LHCN-M2 (cell line): ENCODE data around the gene PCBP3. TPM values are rescaled to one million over a fixed set of nuclear protein-coding genes. Genes with fewer than 3 reads are reported as not detected.
"Not testable (repeated sequence)": the region's sequence is repeated elsewhere in the genome, so short reads cannot be mapped to it uniquely, and the experiment has no call there.

ENCODE experiments used
- DNase-seq: peaks from one replicate; pipeline ENCODE4 v3.0.0-alpha.2; 2012; ENCODE audit warnings: low read depth
- total RNA-seq: library from RNA; depleted of rRNA; stranded (reverse); fragments of >200 nt; gene quantifications from 2 replicates; pipeline ENCODE4 v1.2.3, GENCODE V29; 2014

Gene PCBP3
- total RNA-seq, 1 experiment from 2014 or later = 3.8 TPM

- no peak for DNase-seq
Measured at GRCh38 chr21:45635271-45636151, 8.0 kb upstream of the PCBP3 start.

DNA sequence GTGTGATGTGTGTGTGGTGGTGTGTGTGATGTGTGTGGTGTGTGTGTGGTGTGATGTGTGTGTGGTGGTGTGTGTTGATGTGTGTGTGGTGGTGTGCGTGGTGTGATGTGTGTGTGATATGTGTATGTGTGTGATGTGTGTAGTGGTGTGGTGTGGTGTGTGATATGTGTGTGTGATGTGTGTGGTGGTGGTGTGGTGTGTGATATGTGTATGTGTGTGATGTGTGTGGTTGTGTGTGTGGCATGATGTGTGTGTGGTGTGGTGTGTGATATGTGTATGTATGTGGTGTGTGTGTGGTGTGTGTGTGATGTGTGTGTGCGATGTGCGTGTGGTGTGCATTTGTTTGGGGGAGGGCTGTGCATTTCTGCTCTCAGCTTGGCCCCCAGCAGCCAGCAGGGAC is 7.1 kb upstream of the PCBP3 start:
- no peak for DNase-seq

- no peak for DNase-seq
Measured at GRCh38 chr21:45636951-45637646, 6.4 kb upstream of the PCBP3 start.

DNA sequence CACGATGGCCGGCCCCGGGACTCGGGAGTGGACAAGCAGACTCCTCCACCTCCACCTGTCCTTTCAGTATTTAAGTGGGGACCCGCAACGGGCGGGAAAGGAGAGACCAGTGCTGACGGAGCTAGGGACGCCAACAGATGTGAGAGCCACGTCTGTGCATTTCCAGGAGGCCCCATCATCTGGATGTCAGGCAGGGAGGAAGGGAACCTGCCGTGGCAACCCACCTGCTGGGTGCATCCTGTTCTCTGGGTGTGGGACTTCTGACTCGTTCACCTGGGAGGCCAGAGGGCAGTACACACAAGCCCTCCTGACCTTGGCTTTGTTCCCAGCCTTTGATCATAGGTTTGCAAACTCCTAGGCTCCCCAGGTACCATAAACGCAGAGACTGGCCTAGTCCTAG is 5.6 kb upstream of the PCBP3 start:
- DNase-seq = no peak

- DNase-seq = no peak
Measured at GRCh38 chr21:45638707-45639106, 4.8 kb upstream of the PCBP3 start.

- DNase-seq = no peak
Measured at GRCh38 chr21:45639206-45640000, 4.1 kb upstream of the PCBP3 start.

DNA sequence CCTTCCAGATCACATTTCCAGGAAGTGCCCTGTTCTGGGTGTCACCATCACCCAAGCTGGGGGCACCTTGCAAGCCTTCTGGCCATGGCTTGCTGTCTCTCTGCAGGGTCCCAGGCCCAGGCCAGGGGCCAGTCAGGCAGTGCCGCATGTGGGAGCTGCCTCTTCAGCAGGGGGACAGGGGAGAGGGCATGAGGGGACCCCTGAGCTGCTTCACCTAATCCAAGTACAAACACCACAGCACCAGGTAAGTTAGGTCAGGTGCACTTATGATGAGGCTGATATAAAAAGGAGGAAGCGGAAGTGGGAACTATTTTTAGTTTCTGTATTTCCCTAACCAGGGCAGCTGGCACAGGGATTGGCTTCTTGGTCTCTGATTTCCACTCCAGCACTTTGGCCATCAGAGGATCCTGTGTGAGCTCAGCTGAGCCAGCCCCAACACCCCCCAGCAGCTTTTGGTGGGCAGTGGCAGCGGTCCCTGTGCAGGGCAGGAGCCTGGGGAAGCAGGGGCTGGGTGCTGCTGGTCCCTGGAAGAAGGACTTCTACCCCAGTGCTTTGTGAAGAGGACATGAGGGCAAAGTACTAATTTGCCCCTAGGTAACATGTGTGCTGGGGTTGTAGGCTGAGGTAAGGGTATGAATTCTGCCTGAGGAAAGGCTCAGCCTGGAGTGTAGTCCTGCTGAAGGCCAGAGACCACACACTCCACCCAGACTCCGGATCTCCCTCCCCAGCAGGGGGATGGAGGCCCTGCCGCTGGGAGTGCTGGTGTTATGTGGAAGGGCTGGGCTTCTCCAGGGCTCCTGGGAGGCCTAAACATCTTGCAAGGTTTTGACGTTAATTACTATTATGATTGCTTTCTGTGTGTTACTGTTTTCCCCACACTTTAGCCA is 3.3 kb upstream of the PCBP3 start:
- DNase-seq = no peak

GRCh38 chr21:45640888-45641479 is 2.5 kb upstream of the PCBP3 start:
- no peak for DNase-seq

DNA sequence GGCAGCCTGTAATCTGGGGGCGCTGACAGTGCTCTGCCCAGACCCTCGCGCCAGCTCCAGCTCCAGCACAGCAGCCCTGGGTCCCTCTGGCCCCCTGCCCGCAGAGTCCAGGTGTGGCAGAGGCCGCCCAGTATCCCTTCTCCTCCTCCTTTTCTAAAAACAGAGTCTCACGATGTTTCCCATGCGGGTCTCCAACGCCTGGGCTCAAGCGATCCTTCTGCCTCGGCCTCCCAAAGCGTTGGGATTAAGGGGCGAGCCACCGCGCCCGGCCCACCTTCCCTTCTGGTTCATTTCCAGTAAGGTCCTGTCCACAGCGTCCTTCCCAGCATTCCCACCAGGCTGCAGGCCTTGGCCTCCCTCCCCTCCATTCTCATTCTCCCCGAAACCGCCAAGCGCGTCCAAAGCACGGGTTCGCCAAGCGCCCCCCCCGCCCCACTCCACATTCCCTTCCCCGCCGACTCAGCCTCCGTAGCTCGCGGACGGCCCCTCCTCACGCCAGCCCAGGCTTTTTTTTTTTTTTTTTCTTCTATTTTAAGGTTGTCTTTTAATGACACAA is 2.0 kb upstream of the PCBP3 start:
- DNase-seq = no peak

DNA sequence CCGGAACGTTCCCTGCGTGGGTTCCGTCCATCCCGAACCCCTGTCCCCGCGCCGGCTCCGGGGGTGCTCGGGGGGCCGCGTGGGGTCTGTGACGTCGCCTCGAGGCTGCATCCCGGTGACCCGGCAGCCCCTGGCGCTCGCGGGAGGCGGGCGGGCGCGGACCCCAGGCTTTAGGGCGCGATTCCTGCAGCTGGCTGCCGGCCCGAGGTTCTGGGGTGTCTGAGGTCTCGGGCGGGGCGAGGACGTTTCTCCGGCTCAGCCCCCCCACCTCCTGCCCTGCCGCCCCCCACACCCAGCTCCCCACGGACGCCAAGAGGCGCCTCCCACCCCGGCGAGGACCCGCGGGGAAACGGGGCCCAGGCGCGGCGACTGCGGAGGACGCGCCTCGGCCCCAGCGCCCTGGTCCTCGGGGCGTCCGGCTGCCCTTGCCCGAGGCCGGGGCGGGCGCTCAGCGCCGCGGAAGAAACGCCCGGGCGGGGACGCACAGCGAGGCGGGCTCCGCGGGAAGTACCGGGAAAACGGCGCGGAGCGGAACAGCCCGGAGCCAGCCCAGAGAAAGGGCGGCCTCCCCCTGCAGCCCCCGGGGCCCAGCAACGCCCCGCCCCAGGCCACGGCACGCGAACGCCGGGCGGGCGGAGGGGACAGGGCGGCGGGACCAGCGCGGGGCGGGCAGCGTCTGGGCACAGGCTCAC is 1.3 kb upstream of the PCBP3 start:
- no peak for DNase-seq

GRCh38 chr21:45644041-45644906 is 749 bp downstream of the PCBP3 start:
- no peak for DNase-seq

DNA sequence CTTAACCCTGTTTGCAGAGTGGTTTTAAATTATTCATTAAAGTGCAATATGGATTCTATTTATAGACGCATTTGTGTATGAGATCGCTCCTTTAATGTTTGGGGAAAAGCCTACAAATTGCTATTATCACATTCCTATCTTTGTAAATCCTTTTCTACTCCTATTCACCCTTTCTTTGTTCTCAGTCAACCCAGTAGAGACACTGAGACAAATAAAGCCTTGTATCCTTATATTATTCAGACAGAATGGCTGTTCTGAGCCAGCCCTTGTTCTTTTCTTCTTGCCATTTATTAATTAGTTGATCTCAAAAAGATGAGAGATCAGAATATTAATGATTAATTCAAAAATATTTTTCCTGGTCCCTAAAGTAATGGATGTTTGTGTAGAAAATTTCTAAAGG is 8.4 kb downstream of the PCBP3 start:
- no peak for DNase-seq

DNA sequence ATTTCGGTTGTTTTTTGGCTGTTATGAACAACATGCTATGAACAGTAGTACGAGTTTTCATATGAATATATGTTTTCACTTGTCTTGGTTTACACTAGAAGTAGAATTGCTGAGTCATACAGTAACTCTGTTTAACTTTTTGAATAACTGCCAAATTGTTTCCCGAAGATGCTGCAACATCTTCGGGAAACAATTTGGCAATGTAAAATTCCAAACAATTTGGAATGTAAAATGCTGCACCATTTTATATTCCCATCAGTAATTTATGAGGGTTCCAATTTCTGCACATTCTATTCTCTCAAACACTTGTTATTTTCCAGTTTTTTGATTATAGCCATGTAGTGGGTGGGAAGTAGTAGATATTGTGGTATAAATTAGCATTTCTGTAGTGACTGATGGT is 11.6 kb downstream of the PCBP3 start:
- peak; percentile 24 for DNase-seq

DNA sequence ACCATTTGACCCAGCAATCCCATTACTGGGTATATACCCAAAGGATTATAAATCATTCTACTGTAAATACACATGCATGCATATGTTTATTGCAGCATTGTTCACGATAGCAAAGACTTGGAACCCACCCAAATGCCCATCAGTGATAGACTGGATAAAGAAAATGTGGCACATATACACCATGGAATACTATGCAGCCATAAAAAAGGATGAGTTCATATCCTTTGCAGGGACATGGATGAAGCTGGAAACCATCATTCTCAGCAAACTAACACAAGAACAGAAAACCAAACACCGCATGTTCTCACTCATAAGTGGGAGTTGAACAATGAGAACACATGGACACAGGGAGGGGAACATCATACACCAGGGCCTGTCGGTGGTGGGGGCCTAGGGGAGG is 12.6 kb downstream of the PCBP3 start:
- not testable (repeated sequence) for DNase-seq

GRCh38 chr21:45661913-45662622 is 18.5 kb downstream of the PCBP3 start:
- not testable (repeated sequence) for DNase-seq

DNA sequence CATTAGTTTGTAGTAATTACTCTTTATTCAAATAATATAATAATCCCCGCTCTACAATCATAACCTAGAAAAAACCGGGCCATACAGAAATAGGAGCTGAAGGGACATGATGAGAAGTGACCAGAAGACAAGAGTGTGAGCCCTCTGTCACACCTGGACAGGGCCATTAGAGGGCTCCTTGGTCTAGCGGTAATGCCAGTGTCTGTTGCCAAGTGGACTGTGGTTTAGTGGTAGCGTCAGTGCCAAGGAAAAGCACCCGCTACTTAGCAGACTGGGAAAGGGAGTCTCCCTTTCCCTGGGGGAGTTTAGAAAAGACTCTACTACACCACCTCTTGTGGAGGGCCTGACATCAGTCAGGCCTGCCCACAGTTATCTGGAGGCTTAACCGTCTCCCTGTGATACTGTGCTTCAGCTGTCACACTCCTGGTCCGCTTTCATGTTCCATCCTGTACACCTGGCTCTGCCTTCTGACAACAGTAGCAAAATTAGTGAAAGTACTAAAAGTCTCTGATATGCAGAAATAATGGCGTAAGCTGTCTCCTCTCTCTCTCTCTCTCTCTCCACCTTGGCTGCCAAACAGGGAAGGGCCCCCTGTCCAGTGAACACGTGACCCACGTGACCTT is 19.2 kb downstream of the PCBP3 start:
- not testable (repeated sequence) for DNase-seq

DNA sequence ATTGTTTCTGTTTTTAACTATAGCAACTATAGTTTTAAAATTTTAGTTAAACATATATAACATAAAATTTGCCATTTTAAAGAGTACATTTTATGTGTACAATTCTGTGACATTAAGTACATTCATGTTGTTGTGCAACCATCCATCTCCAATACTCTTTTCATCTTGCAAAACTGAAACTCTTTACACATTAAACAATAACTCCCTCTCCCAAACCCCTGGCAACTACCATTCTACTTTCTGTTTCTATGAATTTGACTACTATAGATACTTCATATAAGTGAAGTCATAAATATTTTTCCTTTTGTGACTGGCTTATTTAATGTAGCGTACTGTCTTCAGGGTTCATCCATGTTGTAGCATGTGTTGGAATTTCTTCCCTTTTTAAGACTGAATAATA is 25.9 kb downstream of the PCBP3 start:
- DNase-seq = no peak

DNA sequence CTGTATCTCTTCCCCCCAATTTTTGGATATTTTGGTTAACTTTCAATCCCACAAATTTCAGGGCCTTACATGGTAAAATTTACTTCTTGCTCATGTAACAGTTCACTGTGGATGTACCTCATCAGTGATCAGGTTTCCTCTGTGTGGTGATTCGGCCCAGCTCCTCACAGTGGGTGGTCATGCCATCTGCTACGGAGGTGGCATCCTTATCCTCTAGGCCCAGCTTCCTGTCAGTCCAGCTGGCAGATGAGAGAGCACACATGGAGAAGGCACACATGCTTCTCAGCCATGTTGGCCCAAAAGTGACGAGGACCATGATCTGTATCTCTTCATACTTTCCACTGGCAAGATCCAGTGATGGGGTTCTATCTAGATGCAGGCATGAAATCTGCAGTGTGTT is 27.2 kb downstream of the PCBP3 start:
- DNase-seq = peak; percentile 33
